ENCODE data around the gene MAD1L1.
"Not testable (repeated sequence)": the region's sequence is repeated elsewhere in the genome, so short reads cannot be mapped to it uniquely, and the experiment has no call there.

Gene MAD1L1

GRCh38 chr7:2045559-2046405 lies 187.0 kb downstream of the MAD1L1 start:
- no peak for DNase-seq (ENCODE audit: low read depth in 2 of 2)

- DNase-seq (ENCODE audit: low read depth in 2 of 2), result no peak
These were observed 187.8 kb downstream of the MAD1L1 start for GRCh38 chr7:2044883-2045471.

- no peak for DNase-seq (ENCODE audit: low read depth in 2 of 2)
These were observed 188.3 kb downstream of the MAD1L1 start for GRCh38 chr7:2044311-2044882.

GRCh38 chr7:2043316-2044039 lies 189.3 kb downstream of the MAD1L1 start:
- DNase-seq (ENCODE audit: low read depth in 2 of 2), result no peak

GRCh38 chr7:2042650-2043049 lies 190.1 kb downstream of the MAD1L1 start:
- no peak for DNase-seq (ENCODE audit: low read depth in 2 of 2)

- no peak for DNase-seq (ENCODE audit: low read depth in 2 of 2)
These were observed 191.0 kb downstream of the MAD1L1 start for GRCh38 chr7:2041496-2042367.

GRCh38 chr7:2040893-2041270 lies 191.9 kb downstream of the MAD1L1 start:
- no peak for DNase-seq (ENCODE audit: low read depth in 2 of 2)

GRCh38 chr7:2040201-2040892 lies 192.4 kb downstream of the MAD1L1 start:
- no peak for DNase-seq (ENCODE audit: low read depth in 2 of 2)

GRCh38 chr7:2038931-2039728 lies 193.6 kb downstream of the MAD1L1 start:
- no peak for DNase-seq (ENCODE audit: low read depth in 2 of 2)

- DNase-seq (ENCODE audit: low read depth in 2 of 2), result no peak
These were observed 194.8 kb downstream of the MAD1L1 start for GRCh38 chr7:2037808-2038522.

- DNase-seq (ENCODE audit: low read depth in 2 of 2), result no peak
These were observed 195.4 kb downstream of the MAD1L1 start for GRCh38 chr7:2037301-2037807.

GRCh38 chr7:2036786-2037185 lies 196.0 kb downstream of the MAD1L1 start:
- no peak for DNase-seq (ENCODE audit: low read depth in 2 of 2)

- not testable (repeated sequence) for DNase-seq (ENCODE audit: low read depth in 2 of 2)
These were observed 196.5 kb downstream of the MAD1L1 start for GRCh38 chr7:2036201-2036600.

- no peak for DNase-seq (ENCODE audit: low read depth in 2 of 2)
These were observed 198.2 kb downstream of the MAD1L1 start for GRCh38 chr7:2034291-2035201.

GRCh38 chr7:2033586-2034135 lies 199.1 kb downstream of the MAD1L1 start:
- no peak for DNase-seq (ENCODE audit: low read depth in 2 of 2)

- no peak for DNase-seq (ENCODE audit: low read depth in 2 of 2)
These were observed 199.8 kb downstream of the MAD1L1 start for GRCh38 chr7:2032876-2033407.

Measured in fibroblast of skin of left biceps (primary cell).